Measurements from ENCODE around the gene OR10P1.

- TF ChIP-seq CTCF (IDR thresholded peaks at IDR 0.05; ENCODE audit: low read depth, low read length) (no peak), POLR2A (IDR thresholded peaks at IDR 0.05; ENCODE audit: extremely low read depth, insufficient read length) (no peak), MAX (IDR thresholded peaks at IDR 0.05; ENCODE audit: low read depth, low read length) (no peak)
Measured at GRCh38 chr12:55685671-55686070, 49.0 kb downstream of the OR10P1 start.
